Stimulated activated CD4-positive, alpha-beta T cell treated with anti-CD3 and anti-CD28 coated beads, Interleukin-2, amount 100 ng/mL, for 24 hours (primary cell): ENCODE results near the gene DNLZ.
A peak's percentile ranks its signal among the peaks of the same experiment; 100 is the strongest.

ENCODE experiments used
- DNase-seq, 2 donors: peaks; one replicate each; pipeline ENCODE4 v3.0.0-alpha.2; 2020

The DNLZ gene

GRCh38 chr9:136314944-136315343 lies 48.6 kb downstream of the DNLZ start:
- DNase-seq: no peak

DNA sequence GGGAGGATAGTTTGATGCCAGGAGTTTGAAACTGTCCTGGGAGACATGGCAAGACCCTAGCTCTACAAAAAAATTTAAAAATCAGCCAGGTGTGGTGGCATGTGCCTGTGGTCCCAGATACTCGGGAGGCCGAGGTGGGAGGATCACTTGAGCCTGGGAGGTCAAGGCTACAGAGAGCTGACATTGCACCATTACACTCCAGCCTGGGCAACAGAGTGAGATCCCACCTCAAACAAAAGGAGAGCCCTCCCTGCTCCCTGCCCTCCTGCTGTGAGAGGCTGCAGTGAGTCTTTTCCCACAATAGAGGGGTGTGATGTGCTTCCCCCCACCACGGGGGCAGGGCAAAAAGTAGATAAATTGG lies 49.5 kb downstream of the DNLZ start:
- no peak for DNase-seq

GRCh38 chr9:136313111-136314055 lies 50.2 kb downstream of the DNLZ start:
- no peak for DNase-seq

DNA sequence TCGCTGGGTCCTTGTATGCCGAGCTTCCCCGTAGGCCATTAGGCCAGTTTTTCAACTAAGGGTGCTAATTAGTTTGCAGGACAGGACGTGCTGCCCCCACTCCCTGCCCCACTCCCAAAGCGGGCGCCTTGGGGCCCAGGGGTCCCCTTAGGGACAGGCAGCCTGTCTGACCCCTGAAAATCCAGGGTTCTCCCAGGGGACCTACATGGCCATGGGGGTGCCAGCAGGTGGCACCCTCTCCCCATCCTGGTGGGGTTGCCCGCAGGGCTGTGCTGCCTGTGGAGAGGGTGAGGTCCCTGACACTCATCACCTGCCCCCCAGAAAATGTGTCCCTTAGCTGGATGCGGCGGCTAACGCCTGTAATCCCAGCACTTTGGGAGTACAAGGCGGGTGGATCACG lies 51.1 kb downstream of the DNLZ start:
- DNase-seq: peak; percentile 50 to 56

DNA sequence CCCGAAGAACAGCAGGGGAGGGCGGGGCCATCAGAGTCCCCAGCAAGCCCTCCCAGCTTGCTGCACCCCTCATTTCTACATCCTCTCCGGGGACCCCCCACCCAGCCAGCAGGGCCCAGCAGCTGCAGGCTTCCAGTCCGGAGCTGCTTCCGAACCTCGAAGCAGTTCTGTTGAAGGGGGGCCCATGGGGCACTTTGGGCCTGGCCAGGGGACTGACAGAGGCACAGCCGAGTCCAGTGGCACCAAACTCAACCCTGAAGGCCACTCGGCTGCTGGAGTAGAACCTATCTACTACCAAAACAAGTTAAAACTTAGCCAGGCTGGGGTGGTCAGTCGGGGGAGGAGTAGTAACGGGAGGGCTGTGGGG lies 51.6 kb downstream of the DNLZ start:
- no peak for DNase-seq

- no peak for DNase-seq
Measured at GRCh38 chr9:136311051-136312008, 52.2 kb downstream of the DNLZ start.

GRCh38 chr9:136310273-136311030 lies 53.1 kb downstream of the DNLZ start:
- DNase-seq: no peak

DNA sequence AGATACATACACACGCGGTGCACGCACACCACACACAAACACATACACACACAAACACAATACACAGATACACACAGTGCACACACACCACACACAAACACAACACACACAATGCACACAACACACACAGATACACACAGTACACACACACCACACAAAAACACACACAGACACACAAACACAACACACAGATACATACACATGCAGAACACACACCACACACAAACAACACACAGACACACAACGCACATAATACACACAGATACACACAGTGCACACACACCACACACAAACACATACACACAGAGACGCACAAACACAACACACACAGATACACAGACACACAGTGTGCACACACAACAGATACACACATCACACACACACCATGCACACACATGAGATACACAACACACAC lies 53.7 kb downstream of the DNLZ start:
- DNase-seq: no peak
